ENCODE data around the gene TEX2. TPM values are rescaled to one million over a fixed set of nuclear protein-coding genes. Genes with fewer than 3 reads are reported as not detected.

Gene TEX2
- total RNA-seq, 4 donors from 2014 or later = 12.3 to 137 (median 30.3) TPM

DNA sequence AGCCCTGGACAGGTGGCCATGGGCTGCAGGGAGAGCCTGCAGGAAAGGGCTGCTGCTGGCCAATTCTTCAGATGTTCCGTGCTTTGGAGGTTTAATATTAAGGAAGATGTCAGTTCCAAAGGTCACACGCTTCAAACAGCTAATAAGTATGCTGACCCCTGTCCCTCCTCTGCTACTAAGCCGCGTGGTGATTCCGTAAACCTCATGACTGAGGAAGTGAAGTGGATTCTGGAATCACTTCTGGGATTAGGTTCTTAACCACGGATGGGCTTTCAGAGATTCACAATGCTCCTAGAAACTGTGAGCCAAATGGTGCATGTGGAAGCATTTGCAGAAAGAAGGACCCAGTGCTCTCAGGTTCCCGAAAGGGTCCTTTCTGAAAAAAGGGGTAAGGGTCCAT lies 104.7 kb downstream of the TEX2 start:
- Histone ChIP-seq H3K4me3 (no peak overlapping the region), H3K4me1 (peaks cover 7 to 20% (median 11%) of the 10 kb centered on the region in 4 donors), H3K27ac (no peak overlapping the region), H3K36me3 (peaks cover 0 to 6% (median 0%) of the 10 kb centered on the region in 4 donors), H3K27me3 (no peaks in the 10 kb centered on the region), H3K9me3 (no peaks in the 10 kb centered on the region)
- no peak for DNase-seq
- whole genome bisulfite sequencing, 2 donors (ENCODE audit: low coverage in 1 of 2) = 82 to 90% methylated on average over 2 to 7 of the region's 7 CpGs
- TF ChIP-seq POLR2A (IDR thresholded peaks at IDR 0.05) (no peak), EP300 (IDR thresholded peaks at IDR 0.05; ENCODE audit: low read depth) (no peak), POLR2AphosphoS5 (IDR thresholded peaks at IDR 0.05) (no peak)
- TF ChIP-seq, protein P1, sequence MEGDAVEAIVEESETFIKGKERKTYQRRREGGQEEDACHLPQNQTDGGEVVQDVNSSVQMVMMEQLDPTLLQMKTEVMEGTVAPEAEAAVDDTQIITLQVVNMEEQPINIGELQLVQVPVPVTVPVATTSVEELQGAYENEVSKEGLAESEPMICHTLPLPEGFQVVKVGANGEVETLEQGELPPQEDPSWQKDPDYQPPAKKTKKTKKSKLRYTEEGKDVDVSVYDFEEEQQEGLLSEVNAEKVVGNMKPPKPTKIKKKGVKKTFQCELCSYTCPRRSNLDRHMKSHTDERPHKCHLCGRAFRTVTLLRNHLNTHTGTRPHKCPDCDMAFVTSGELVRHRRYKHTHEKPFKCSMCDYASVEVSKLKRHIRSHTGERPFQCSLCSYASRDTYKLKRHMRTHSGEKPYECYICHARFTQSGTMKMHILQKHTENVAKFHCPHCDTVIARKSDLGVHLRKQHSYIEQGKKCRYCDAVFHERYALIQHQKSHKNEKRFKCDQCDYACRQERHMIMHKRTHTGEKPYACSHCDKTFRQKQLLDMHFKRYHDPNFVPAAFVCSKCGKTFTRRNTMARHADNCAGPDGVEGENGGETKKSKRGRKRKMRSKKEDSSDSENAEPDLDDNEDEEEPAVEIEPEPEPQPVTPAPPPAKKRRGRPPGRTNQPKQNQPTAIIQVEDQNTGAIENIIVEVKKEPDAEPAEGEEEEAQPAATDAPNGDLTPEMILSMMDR (IDR thresholded peaks at IDR 0.05) = no peak
- in situ Hi-C loops (cut with MboI; ENCODE audit: low pct_ligation_motif_present in 1 of 4, low pct_unique_long_range_greater_than_20kb in 1 of 4, low sequenced_read_pairs in 3 of 4) (loop anchor here in 3 of 4 donors (10.0 to 25.0 kb wide), 3 partner anchors 104 to 129 kb away; partner anchors contain the start of gene TEX2 (in 1 of the 3)), intact Hi-C loops (cut with DNase I; ENCODE audit: low total_unique reads) (no loop called here)

DNA sequence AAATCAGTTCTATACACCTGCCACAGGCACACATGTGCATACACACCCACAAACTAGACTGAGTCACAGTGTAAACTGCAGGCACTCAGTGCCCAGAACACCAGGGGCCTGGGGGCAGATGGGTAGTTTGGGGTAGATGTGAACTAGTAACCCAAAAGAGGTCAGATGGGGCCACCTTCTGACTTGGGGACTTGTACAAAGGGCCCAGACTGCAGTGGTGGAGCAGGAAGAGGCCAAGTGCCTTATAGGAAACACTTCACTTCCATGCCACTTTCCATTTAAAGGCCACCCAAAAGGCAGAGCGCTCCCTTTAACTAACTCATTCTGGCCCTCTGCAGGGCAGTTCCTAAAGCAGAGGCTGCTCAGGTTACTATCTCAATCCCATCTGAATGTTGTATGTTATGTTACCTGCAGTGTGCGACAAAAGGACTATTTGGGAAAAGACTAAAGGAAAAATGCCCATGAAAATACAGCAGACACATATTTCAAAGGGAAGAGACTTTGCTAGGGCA lies 105.3 kb downstream of the TEX2 start:
- no peak for DNase-seq
- H3K4me1 ChIP-seq = peaks cover 7 to 20% (median 11%) of the 10 kb centered on the region in 4 donors
- H3K4me3 ChIP-seq = no peak overlapping the region
- H3K27ac ChIP-seq = no peak overlapping the region
- H3K36me3 ChIP-seq = peaks cover 0 to 7% (median 0%) of the 10 kb centered on the region in 4 donors
- 98 to 100% methylated on average over 1 to 2 of the region's 2 CpGs for WGBS, 2 donors (ENCODE audit: low coverage in 1 of 2)
- intact Hi-C loops (cut with DNase I; ENCODE audit: low total_unique reads) (no loop called here), in situ Hi-C loops (cut with MboI; ENCODE audit: low pct_ligation_motif_present in 1 of 4, low pct_unique_long_range_greater_than_20kb in 1 of 4, low sequenced_read_pairs in 3 of 4) (loop anchor here in 3 of 4 donors (10.0 to 25.0 kb wide), 3 partner anchors 105 to 130 kb away; partner anchors contain the start of gene TEX2 (in 1 of the 3))
- H3K9me3 ChIP-seq = no peaks in the 10 kb centered on the region
- no peaks in the 10 kb centered on the region for H3K27me3 ChIP-seq
- TF ChIP-seq POLR2A (IDR thresholded peaks at IDR 0.05) (no peak), POLR2AphosphoS5 (IDR thresholded peaks at IDR 0.05) (no peak), EP300 (IDR thresholded peaks at IDR 0.05; ENCODE audit: low read depth) (no peak)
- TF ChIP-seq, protein P1 (IDR thresholded peaks at IDR 0.05) = no peak

DNA sequence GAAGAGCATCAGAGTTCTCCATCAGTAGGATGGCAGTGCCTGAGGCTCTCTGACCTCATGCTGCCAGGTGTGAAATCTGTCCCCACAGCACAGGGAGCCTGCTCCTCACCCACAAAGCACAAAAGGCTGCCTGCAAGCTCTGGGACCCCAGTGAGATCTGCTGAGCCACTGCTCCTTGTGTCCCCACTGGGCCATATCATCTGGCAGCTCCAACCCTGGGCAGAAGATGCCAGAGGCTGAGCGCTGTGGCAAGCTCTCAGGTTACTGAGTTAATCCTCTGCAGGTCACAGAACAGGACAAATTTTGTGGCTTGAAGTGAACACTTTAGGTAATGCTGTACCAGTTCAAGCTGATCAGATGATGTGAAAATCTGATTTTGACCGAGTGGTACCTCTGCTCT lies 106.4 kb downstream of the TEX2 start:
- no peaks in the 10 kb centered on the region for H3K27me3 ChIP-seq
- no peak for DNase-seq
- peaks cover 0 to 9% (median 0%) of the 10 kb centered on the region in 4 donors for H3K36me3 ChIP-seq
- no peak for TF ChIP-seq EP300 (IDR thresholded peaks at IDR 0.05; ENCODE audit: low read depth)
- in situ Hi-C loops (cut with MboI; ENCODE audit: low pct_ligation_motif_present in 1 of 4, low pct_unique_long_range_greater_than_20kb in 1 of 4, low sequenced_read_pairs in 3 of 4) = loop anchor here in 3 of 4 donors (10.0 to 25.0 kb wide), 3 partner anchors 106 to 131 kb away; partner anchors contain the start of gene TEX2 (in 1 of the 3)
- 94% methylated on average over 2 of the region's 2 CpGs; no CpG with 5 or more reads in 1 of the 2 donors for WGBS, 2 donors (ENCODE audit: low coverage in 1 of 2)
- no peak overlapping the region for H3K4me3 ChIP-seq
- no peaks in the 10 kb centered on the region for H3K9me3 ChIP-seq
- H3K4me1 ChIP-seq = peaks cover 7 to 20% (median 11%) of the 10 kb centered on the region in 4 donors
- peak overlapping the region in 2 of 4 donors; percentile 46 to 54 for H3K27ac ChIP-seq
- intact Hi-C loops (cut with DNase I; ENCODE audit: low total_unique reads) = no loop called here

DNA sequence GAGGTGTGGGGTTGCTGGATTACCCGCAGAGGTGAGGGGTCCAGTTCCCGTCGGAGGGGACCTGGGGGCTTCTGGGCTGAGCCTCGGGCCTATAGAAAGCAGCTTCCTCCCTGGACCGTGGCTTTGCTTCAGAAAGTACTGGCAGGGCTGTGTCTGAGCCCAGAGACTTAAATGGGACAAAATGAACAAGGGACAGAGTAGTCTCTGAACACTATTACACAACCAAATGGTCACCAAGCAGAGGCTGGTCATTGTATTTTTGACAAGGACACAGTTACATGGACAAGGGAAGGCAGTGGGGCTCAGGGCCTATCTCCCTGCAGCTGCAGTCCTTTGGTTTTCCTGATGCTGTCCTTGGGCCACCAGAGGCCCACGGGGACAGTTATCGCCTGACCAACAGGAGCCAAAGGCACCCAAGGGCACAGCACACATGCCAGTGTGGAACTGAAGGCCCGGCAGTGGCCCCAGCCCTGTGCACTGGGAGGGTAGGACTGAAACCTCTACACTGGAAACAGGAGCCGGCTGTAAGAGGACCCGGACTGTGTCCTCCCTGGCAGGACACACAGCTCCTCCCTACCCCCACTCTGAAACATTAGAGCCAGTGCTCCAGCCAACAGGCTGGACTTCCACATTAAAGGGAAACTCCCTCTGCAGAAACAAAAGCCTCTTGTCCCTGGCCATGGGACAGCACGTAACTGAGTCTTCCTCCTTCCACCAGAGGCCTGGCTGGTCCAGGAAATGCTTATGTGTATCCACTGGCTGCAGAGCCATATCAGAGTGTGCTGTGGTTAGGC lies 107.1 kb downstream of the TEX2 start:
- peak; percentile 27 for DNase-seq
- Histone ChIP-seq H3K27ac (peak overlapping the region; percentile 33 to 54 (median 47)), H3K27me3 (no peaks in the 10 kb centered on the region), H3K4me1 (peaks cover 7 to 20% (median 11%) of the 10 kb centered on the region in 4 donors), H3K36me3 (peaks cover 0 to 9% (median 0%) of the 10 kb centered on the region in 4 donors), H3K9me3 (no peaks in the 10 kb centered on the region), H3K4me3 (no peak overlapping the region)
- TF ChIP-seq, protein P1 (IDR thresholded peaks at IDR 0.05) = no peak
- TF ChIP-seq POLR2A (IDR thresholded peaks at IDR 0.05) (no peak), EP300 (IDR thresholded peaks at IDR 0.05; ENCODE audit: low read depth) (no peak), POLR2AphosphoS5 (IDR thresholded peaks at IDR 0.05) (no peak)
- in situ Hi-C loops (cut with MboI; ENCODE audit: low pct_ligation_motif_present in 1 of 4, low pct_unique_long_range_greater_than_20kb in 1 of 4, low sequenced_read_pairs in 3 of 4) = loop anchor here in 3 of 4 donors (10.0 to 25.0 kb wide), 3 partner anchors 106 to 131 kb away; partner anchors contain the start of gene TEX2 (in 1 of the 3)
- 70% methylated on average over 9 of the region's 11 CpGs; no CpG with 5 or more reads in 1 of the 2 donors for WGBS, 2 donors (ENCODE audit: low coverage in 1 of 2)
- intact Hi-C loops (cut with DNase I; ENCODE audit: low total_unique reads) = no loop called here

Data from transverse colon (tissue), 4 donors.